Esophagus squamous epithelium (tissue), 4 donors: ENCODE data around the gene ADGRE3.

ENCODE experiments used
- CTCF ChIP-seq, 6 experiments: fragments of 450-650 bp in 4 of 6; fragments of 200-600 bp in 2 of 6; sonication (generic) in 2 of 6; IDR thresholded peaks; one replicate each; pipeline ENCODE4 v1.5.1; 2016 to 2019; ENCODE audit warnings: antibody characterized with exemption in 6 of 6, mild to moderate bottlenecking in 4 of 6, moderate library complexity in 4 of 6
- POLR2A ChIP-seq, 4 donors: fragments of 450-650 bp; IDR thresholded peaks; one replicate each; pipeline ENCODE4 v1.6.1; 2017; ENCODE audit warnings: antibody characterized with exemption in 4 of 4, mild to moderate bottlenecking in 4 of 4, moderate library complexity in 3 of 4

GRCh38 chr19:14718522-14719116 lies 44.0 kb upstream of the ADGRE3 start:
- no peak for TF ChIP-seq CTCF (IDR thresholded peaks at IDR 0.05)
- TF ChIP-seq POLR2A (IDR thresholded peaks at IDR 0.05) = no peak
